Measurements from ENCODE around the gene HLCS.

DNA sequence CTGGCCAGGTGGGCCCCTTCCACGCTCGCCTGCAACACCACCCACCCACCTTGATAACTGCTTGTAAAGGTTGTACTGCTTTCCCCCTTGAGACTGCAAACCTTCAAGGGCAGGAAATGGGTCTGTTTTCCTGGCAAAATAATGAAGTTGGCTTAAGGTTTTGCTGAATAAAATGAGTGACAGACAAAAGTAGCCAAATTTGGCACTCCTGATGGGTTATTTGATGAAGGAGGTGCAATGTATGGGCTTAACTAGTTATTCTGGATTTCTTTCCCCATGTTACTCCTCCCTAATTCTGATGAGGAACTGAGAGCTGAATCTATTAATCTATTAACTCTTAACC is 14.6 kb upstream of the HLCS start:
- TF ChIP-seq, protein P1, sequence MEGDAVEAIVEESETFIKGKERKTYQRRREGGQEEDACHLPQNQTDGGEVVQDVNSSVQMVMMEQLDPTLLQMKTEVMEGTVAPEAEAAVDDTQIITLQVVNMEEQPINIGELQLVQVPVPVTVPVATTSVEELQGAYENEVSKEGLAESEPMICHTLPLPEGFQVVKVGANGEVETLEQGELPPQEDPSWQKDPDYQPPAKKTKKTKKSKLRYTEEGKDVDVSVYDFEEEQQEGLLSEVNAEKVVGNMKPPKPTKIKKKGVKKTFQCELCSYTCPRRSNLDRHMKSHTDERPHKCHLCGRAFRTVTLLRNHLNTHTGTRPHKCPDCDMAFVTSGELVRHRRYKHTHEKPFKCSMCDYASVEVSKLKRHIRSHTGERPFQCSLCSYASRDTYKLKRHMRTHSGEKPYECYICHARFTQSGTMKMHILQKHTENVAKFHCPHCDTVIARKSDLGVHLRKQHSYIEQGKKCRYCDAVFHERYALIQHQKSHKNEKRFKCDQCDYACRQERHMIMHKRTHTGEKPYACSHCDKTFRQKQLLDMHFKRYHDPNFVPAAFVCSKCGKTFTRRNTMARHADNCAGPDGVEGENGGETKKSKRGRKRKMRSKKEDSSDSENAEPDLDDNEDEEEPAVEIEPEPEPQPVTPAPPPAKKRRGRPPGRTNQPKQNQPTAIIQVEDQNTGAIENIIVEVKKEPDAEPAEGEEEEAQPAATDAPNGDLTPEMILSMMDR (IDR thresholded peaks at IDR 0.05): no peak
- TF ChIP-seq POLR2AphosphoS5 (IDR thresholded peaks at IDR 0.05; ENCODE audit: low read depth, low read length) (no peak), SIN3A (IDR thresholded peaks at IDR 0.05; ENCODE audit: borderline replicate concordance, low read depth, low read length) (no peak), GATA2 (CRISPR knock-in tag; IDR thresholded peaks at IDR 0.05) (no peak), YY1 (IDR thresholded peaks at IDR 0.05; ENCODE audit: low read depth) (no peak), NRF1 (IDR thresholded peaks at IDR 0.05; ENCODE audit: low read depth, low read length) (no peak), SMC3 (IDR thresholded peaks at IDR 0.05; ENCODE audit: low read depth, low read length) (no peak), RCOR1 (IDR thresholded peaks at IDR 0.05; ENCODE audit: low read length) (no peak), JUND (IDR thresholded peaks at IDR 0.05) (no peak)
- TF ChIP-seq, protein P2, sequence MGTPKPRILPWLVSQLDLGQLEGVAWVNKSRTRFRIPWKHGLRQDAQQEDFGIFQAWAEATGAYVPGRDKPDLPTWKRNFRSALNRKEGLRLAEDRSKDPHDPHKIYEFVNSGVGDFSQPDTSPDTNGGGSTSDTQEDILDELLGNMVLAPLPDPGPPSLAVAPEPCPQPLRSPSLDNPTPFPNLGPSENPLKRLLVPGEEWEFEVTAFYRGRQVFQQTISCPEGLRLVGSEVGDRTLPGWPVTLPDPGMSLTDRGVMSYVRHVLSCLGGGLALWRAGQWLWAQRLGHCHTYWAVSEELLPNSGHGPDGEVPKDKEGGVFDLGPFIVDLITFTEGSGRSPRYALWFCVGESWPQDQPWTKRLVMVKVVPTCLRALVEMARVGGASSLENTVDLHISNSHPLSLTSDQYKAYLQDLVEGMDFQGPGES (IDR thresholded peaks at IDR 0.05; ENCODE audit: low read depth, low read length): no peak
- TF ChIP-seq, protein P3, sequence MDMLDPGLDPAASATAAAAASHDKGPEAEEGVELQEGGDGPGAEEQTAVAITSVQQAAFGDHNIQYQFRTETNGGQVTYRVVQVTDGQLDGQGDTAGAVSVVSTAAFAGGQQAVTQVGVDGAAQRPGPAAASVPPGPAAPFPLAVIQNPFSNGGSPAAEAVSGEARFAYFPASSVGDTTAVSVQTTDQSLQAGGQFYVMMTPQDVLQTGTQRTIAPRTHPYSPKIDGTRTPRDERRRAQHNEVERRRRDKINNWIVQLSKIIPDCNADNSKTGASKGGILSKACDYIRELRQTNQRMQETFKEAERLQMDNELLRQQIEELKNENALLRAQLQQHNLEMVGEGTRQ (IDR thresholded peaks at IDR 0.05; ENCODE audit: borderline replicate concordance, low read depth, low read length): no peak
- TF ChIP-seq, protein P4, sequence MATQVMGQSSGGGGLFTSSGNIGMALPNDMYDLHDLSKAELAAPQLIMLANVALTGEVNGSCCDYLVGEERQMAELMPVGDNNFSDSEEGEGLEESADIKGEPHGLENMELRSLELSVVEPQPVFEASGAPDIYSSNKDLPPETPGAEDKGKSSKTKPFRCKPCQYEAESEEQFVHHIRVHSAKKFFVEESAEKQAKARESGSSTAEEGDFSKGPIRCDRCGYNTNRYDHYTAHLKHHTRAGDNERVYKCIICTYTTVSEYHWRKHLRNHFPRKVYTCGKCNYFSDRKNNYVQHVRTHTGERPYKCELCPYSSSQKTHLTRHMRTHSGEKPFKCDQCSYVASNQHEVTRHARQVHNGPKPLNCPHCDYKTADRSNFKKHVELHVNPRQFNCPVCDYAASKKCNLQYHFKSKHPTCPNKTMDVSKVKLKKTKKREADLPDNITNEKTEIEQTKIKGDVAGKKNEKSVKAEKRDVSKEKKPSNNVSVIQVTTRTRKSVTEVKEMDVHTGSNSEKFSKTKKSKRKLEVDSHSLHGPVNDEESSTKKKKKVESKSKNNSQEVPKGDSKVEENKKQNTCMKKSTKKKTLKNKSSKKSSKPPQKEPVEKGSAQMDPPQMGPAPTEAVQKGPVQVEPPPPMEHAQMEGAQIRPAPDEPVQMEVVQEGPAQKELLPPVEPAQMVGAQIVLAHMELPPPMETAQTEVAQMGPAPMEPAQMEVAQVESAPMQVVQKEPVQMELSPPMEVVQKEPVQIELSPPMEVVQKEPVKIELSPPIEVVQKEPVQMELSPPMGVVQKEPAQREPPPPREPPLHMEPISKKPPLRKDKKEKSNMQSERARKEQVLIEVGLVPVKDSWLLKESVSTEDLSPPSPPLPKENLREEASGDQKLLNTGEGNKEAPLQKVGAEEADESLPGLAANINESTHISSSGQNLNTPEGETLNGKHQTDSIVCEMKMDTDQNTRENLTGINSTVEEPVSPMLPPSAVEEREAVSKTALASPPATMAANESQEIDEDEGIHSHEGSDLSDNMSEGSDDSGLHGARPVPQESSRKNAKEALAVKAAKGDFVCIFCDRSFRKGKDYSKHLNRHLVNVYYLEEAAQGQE (IDR thresholded peaks at IDR 0.05; ENCODE audit: low read depth, low read length): no peak
- TF ChIP-seq, protein P5, sequence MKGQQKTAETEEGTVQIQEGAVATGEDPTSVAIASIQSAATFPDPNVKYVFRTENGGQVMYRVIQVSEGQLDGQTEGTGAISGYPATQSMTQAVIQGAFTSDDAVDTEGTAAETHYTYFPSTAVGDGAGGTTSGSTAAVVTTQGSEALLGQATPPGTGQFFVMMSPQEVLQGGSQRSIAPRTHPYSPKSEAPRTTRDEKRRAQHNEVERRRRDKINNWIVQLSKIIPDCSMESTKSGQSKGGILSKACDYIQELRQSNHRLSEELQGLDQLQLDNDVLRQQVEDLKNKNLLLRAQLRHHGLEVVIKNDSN (IDR thresholded peaks at IDR 0.05; ENCODE audit: borderline replicate concordance, low read depth): no peak
